HG02763 (cell line): ENCODE data around the gene ARHGDIA.

Experiments
- ATAC-seq: cut with Tn5 transposase; IDR thresholded peaks from one replicate; pipeline ENCODE4 v1.9.1; 2021; ENCODE audit warnings: mild to moderate bottlenecking, moderate library complexity; ENCODE audit not compliant: unreplicated experiment

Gene ARHGDIA

GRCh38 chr17:81870981-81871386 lies at the start of gene ARHGDIA:
TSS of gene ARHGDIA (minus strand) at chr17:81871337. CDS start at chr17:81869930, 1,407 bp downstream.
- ATAC-seq, result peak; percentile 20

- ATAC-seq, result no peak
Measured at GRCh38 chr17:81918832-81919545, 47.9 kb upstream of the ARHGDIA start.

- peak; percentile 4 for ATAC-seq
Measured at GRCh38 chr17:81918333-81918669, 47.2 kb upstream of the ARHGDIA start.

GRCh38 chr17:81917565-81918332 lies 46.6 kb upstream of the ARHGDIA start, which contains the start of gene SIRT7:
TSS of gene SIRT7 (minus strand) at chr17:81918176. CDS start at chr17:81918131, 45 bp downstream.
- peak; percentile 69 for ATAC-seq

- ATAC-seq, result no peak
Measured at GRCh38 chr17:81916234-81917001, 45.3 kb upstream of the ARHGDIA start.

- ATAC-seq, result no peak
Measured at GRCh38 chr17:81915331-81915730, 44.2 kb upstream of the ARHGDIA start.

GRCh38 chr17:81914103-81914850 lies 43.1 kb upstream of the ARHGDIA start:
- no peak for ATAC-seq

GRCh38 chr17:81913394-81914102 lies 42.4 kb upstream of the ARHGDIA start:
- ATAC-seq, result no peak

- no peak for ATAC-seq
Measured at GRCh38 chr17:81912441-81913309, 41.5 kb upstream of the ARHGDIA start.

- ATAC-seq, result no peak
Measured at GRCh38 chr17:81911969-81912368, 40.8 kb upstream of the ARHGDIA start.

- ATAC-seq, result peak; percentile 74
Measured at GRCh38 chr17:81911277-81911961, 40.3 kb upstream of the ARHGDIA start, which contains the start of gene PCYT2. TSS of gene PCYT2 (minus strand) at chr17:81911399. CDS start at chr17:81911355, 44 bp downstream.

GRCh38 chr17:81910840-81911276 lies 39.7 kb upstream of the ARHGDIA start:
- ATAC-seq, result no peak

- no peak for ATAC-seq
Measured at GRCh38 chr17:81909966-81910839, 39.1 kb upstream of the ARHGDIA start.

- no peak for ATAC-seq
Measured at GRCh38 chr17:81909231-81909630, 38.1 kb upstream of the ARHGDIA start.

- no peak for ATAC-seq
Measured at GRCh38 chr17:81908793-81909192, 37.7 kb upstream of the ARHGDIA start.

GRCh38 chr17:81907219-81908145 lies 36.3 kb upstream of the ARHGDIA start:
- ATAC-seq, result no peak
